Measurements from ENCODE around the gene P4HA1.
"Not testable (repeated sequence)": the region's sequence is repeated elsewhere in the genome, so short reads cannot be mapped to it uniquely, and the experiment has no call there.

Gene P4HA1

GRCh38 chr10:73039635-73040034, 57.0 kb downstream of the P4HA1 start:
- Mint-ChIP-seq H3K4me1 (peaks cover 3% of the 10 kb centered on the region), H3K27me3 (ENCODE audit: low read depth, poor library complexity) (no peaks in the 10 kb centered on the region), H3K9me3 (no peaks in the 10 kb centered on the region), H3K36me3 (ENCODE audit: low read depth) (peaks cover 82% of the 10 kb centered on the region), H3K4me3 (no peak overlapping the region), H3K27ac (no peak overlapping the region)
- TF ChIP-seq CTCF (IDR thresholded peaks at IDR 0.05), result no peak
- no peak for DNase-seq

DNA sequence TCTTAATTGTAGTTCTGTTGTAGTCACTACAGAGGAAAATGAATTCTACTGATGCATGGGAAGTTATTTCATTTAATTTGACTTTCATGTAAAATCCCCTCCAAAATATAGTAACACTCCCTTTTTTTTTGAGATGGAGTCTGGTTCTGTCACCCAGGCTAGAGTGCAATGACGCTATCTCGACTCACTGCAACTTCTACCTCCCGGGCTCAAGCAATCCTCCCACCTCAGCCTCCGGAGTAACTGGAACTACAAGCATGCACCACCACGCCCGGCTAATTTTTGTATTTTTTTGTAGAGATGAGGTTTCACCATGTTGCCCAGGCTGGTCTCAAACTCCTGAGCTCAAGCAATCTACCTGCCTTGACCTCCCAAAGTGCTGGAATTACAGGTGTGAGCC, 60.4 kb downstream of the P4HA1 start:
- H3K36me3 Mint-ChIP-seq (ENCODE audit: low read depth), result peaks cover 77% of the 10 kb centered on the region
- H3K4me3 Mint-ChIP-seq; H3K9me3 Mint-ChIP-seq; H3K27ac Mint-ChIP-seq; H3K4me1 Mint-ChIP-seq; DNase-seq; H3K27me3 Mint-ChIP-seq (ENCODE audit: low read depth, poor library complexity): not testable (repeated sequence)

DNA sequence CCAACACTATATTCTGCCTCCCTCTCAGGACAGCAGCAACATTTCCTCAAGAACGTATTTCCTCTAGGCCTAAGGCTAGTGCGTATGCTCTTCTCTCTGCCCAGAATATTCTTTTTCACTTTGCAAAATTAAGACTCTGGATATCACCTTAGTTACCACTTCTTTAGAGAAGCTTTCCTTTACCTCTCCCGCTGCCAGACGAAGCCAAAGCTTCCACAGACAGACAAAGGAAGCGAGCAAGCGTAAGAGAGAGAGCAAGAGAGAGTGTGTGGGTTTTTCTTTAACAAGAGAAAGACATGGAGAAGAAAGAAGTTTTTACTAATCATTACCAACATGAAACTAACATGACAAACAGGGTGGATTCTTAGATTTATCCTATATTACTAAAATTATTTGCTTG, 64.1 kb downstream of the P4HA1 start:
- no peak for TF ChIP-seq CTCF (IDR thresholded peaks at IDR 0.05)
- Mint-ChIP-seq H3K36me3 (ENCODE audit: low read depth) (peaks cover 80% of the 10 kb centered on the region), H3K4me3 (no peak overlapping the region), H3K27me3 (ENCODE audit: low read depth, poor library complexity) (peaks cover 5% of the 10 kb centered on the region), H3K9me3 (no peaks in the 10 kb centered on the region), H3K4me1 (no peaks in the 10 kb centered on the region), H3K27ac (peak overlapping the region; percentile 68)
- no peak for DNase-seq

DNA sequence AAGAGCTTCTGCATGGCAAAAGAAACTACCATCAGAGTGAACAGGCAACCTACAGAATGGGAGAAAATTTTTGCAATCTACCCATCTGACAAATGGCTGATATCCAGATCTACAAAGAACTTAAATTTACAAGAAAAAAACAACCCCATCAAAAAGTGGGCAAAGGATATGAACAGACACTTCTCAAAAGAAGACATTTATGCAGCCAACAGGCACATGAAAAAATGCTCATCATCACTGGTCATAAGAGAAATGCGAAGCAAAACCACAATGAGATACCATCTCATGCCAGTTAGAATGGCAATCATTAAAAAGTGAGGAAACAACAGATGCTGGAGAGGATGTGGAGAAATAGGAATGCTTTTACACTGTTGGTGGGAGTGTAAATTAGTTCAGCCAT, 70.0 kb downstream of the P4HA1 start:
- not testable (repeated sequence) for H3K27ac Mint-ChIP-seq; H3K4me1 Mint-ChIP-seq; H3K27me3 Mint-ChIP-seq (ENCODE audit: low read depth, poor library complexity); DNase-seq; H3K4me3 Mint-ChIP-seq
- H3K9me3 Mint-ChIP-seq, result peaks cover 40% of the 10 kb centered on the region
- H3K36me3 Mint-ChIP-seq (ENCODE audit: low read depth), result peaks cover 85% of the 10 kb centered on the region

DNA sequence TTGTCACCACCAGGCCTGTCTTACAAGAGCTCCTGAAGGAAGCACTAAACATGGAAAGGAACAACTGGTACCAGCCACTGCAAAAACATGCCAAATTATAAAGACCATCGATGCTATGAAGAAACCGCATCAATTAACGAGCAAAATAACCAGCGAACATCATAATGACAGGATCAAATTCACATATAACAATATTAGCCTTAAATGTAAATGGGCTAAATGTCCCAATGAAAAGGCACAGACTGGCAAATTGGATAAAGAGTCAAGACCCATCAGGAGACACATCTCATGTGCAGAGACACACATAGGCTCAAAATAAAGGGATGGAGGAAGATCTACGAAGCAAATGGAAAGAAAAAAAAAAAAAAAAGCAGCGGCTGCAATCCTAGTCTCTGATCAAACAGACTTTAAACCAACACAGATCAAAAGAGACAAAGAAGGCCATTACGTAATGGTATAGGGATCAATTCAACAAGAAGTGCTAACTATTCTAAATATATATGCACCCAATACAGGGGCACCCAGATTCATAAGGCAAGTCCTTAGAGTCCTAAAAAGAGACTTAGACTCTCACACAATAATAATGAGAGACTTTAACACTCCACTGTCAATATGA, 73.1 kb downstream of the P4HA1 start:
- Mint-ChIP-seq H3K9me3 (peaks cover 40% of the 10 kb centered on the region), H3K36me3 (ENCODE audit: low read depth) (peaks cover 92% of the 10 kb centered on the region)
- not testable (repeated sequence) for H3K27ac Mint-ChIP-seq; DNase-seq; H3K4me3 Mint-ChIP-seq; H3K27me3 Mint-ChIP-seq (ENCODE audit: low read depth, poor library complexity); H3K4me1 Mint-ChIP-seq

- peaks cover 86% of the 10 kb centered on the region for H3K36me3 Mint-ChIP-seq (ENCODE audit: low read depth)
- DNase-seq; H3K27me3 Mint-ChIP-seq (ENCODE audit: low read depth, poor library complexity); H3K4me3 Mint-ChIP-seq; H3K27ac Mint-ChIP-seq: not testable (repeated sequence)
- H3K9me3 Mint-ChIP-seq, result peaks cover 40% of the 10 kb centered on the region
- H3K4me1 Mint-ChIP-seq, result peaks cover 13% of the 10 kb centered on the region
Observed at GRCh38 chr10:73022961-73023360, 73.7 kb downstream of the P4HA1 start.

DNA sequence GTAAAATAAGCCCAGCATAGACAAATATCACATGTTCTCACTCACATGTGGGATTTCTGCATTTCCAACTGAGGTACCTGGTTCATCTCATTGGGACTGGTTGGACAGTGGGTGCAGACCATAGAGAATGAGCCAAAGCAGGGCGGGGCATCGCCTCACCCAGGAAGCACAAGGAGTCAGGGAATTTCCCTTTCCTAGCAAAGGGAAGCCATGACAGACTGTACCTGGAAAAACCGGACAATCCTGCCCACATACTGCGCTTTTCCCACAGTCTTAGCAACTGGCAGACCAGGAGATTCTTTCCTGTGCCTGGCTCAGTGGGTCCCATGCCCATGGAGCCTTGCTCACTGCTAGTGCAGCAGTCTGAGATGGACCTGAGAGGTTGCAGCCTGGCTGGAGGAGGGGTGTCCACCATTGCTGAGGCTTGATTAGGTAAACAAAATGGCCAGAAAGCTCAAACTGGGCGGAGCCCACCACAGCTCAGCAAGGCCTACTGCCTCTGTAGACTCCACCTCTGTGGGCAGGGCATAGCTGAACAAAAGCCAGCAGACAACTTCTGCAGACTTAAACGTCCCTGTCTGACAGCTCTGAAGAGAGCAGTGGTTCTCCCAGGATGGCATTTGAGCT, 75.0 kb downstream of the P4HA1 start:
- H3K27me3 Mint-ChIP-seq (ENCODE audit: low read depth, poor library complexity); H3K4me3 Mint-ChIP-seq; DNase-seq; H3K27ac Mint-ChIP-seq: not testable (repeated sequence)
- Mint-ChIP-seq H3K9me3 (peaks cover 34% of the 10 kb centered on the region), H3K36me3 (ENCODE audit: low read depth) (peaks cover 76% of the 10 kb centered on the region), H3K4me1 (peaks cover 13% of the 10 kb centered on the region)

DNA sequence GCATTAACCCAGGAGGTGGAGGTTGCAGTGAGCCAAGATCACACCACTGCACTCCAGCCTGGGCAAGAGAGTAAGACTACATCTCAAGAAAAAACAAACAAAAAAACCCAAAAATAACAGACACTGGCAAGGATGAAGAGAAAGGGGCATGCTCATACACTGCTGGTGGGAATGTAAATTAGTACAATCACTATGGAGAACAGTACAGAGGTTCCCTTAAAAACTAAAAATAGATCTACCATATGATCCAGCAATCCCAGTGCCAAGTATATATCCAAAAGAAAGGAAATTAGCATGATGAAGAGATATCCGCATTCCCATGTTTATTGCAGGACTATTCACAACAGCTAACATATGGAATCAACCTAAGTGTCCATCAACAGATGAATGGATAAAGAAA, 75.6 kb downstream of the P4HA1 start:
- Mint-ChIP-seq H3K4me1 (peaks cover 13% of the 10 kb centered on the region), H3K27ac (peak overlapping the region; percentile 8), H3K36me3 (ENCODE audit: low read depth) (peaks cover 76% of the 10 kb centered on the region)

More for the DNA sequence above, 75.6 kb downstream of the P4HA1 start:
- Mint-ChIP-seq H3K4me3 (no peak overlapping the region), H3K27me3 (ENCODE audit: low read depth, poor library complexity) (no peaks in the 10 kb centered on the region), H3K9me3 (peaks cover 28% of the 10 kb centered on the region)
- TF ChIP-seq CTCF (IDR thresholded peaks at IDR 0.05), result no peak
- DNase-seq, result no peak
